HUES6 (cell line): Measurements from ENCODE around the gene COL27A1.

Experiments
- H3K27ac ChIP-seq: 2 replicates; pipeline ENCODE4 v1.7.0; 2013; ENCODE audit warnings: low read depth, mild to moderate bottlenecking, low read length, inconsistent platforms
- H3K27me3 ChIP-seq: 2 replicates; pipeline ENCODE4 v1.6.1; 2013; ENCODE audit warnings: low read length; ENCODE audit not compliant: control insufficient read depth, insufficient read depth
- H3K36me3 ChIP-seq: 2 replicates; pipeline ENCODE4 v1.6.1; 2013; ENCODE audit warnings: low read length; ENCODE audit not compliant: control insufficient read depth, insufficient read depth
- H3K4me1 ChIP-seq: 2 replicates; pipeline ENCODE4 v1.6.1; 2013; ENCODE audit warnings: low read length; ENCODE audit not compliant: control insufficient read depth, insufficient read depth
- H3K4me3 ChIP-seq: 2 replicates; pipeline ENCODE4 v1.5.1; 2013; ENCODE audit warnings: low read depth, low read length
- H3K9ac ChIP-seq: one replicate; pipeline ENCODE4 v1.6.1; 2013; ENCODE audit warnings: mild to moderate bottlenecking, low read length
- H3K9me3 ChIP-seq: 2 replicates; pipeline ENCODE4 v1.6.1; 2013; ENCODE audit warnings: low read depth, low read length; ENCODE audit not compliant: control insufficient read depth, insufficient read depth

COL27A1 gene

GRCh38 chr9:114164191-114164794, 9.0 kb downstream of the COL27A1 start:
- no peaks in the 10 kb centered on the region for H3K27me3 ChIP-seq
- peaks cover 14% of the 10 kb centered on the region for H3K36me3 ChIP-seq
- H3K4me3 ChIP-seq: no peak overlapping the region
- no peak overlapping the region for H3K9ac ChIP-seq
- H3K4me1 ChIP-seq: peaks cover 15% of the 10 kb centered on the region
- no peaks in the 10 kb centered on the region for H3K9me3 ChIP-seq
- H3K27ac ChIP-seq: no peak overlapping the region

- Histone ChIP-seq H3K4me3 (no peak overlapping the region), H3K9ac (no peak overlapping the region), H3K4me1 (peaks cover 18% of the 10 kb centered on the region)
Observed at GRCh38 chr9:114165407-114166102, 10.2 kb downstream of the COL27A1 start.

GRCh38 chr9:114166103-114166470, 10.8 kb downstream of the COL27A1 start:
- Histone ChIP-seq H3K4me1 (peaks cover 21% of the 10 kb centered on the region), H3K9ac (no peak overlapping the region), H3K27me3 (no peaks in the 10 kb centered on the region), H3K36me3 (peaks cover 18% of the 10 kb centered on the region), H3K9me3 (no peaks in the 10 kb centered on the region), H3K4me3 (no peak overlapping the region), H3K27ac (no peak overlapping the region)

More at GRCh38 chr9:114165407-114166102, 10.2 kb downstream of the COL27A1 start:
- no peaks in the 10 kb centered on the region for H3K27me3 ChIP-seq
- H3K9me3 ChIP-seq: no peaks in the 10 kb centered on the region
- peaks cover 16% of the 10 kb centered on the region for H3K36me3 ChIP-seq
- no peak overlapping the region for H3K27ac ChIP-seq

GRCh38 chr9:114166614-114167572, 11.6 kb downstream of the COL27A1 start:
- no peak overlapping the region for H3K4me3 ChIP-seq
- H3K36me3 ChIP-seq: peaks cover 18% of the 10 kb centered on the region
- H3K4me1 ChIP-seq: peaks cover 21% of the 10 kb centered on the region
- H3K27ac ChIP-seq: no peak overlapping the region
- H3K9me3 ChIP-seq: no peaks in the 10 kb centered on the region
- H3K9ac ChIP-seq: no peak overlapping the region
- no peaks in the 10 kb centered on the region for H3K27me3 ChIP-seq

- no peak overlapping the region for H3K27ac ChIP-seq
- H3K4me3 ChIP-seq: no peak overlapping the region
- no peaks in the 10 kb centered on the region for H3K27me3 ChIP-seq
- H3K4me1 ChIP-seq: peaks cover 21% of the 10 kb centered on the region
- H3K36me3 ChIP-seq: peaks cover 18% of the 10 kb centered on the region
- no peak overlapping the region for H3K9ac ChIP-seq
- no peaks in the 10 kb centered on the region for H3K9me3 ChIP-seq
Observed at GRCh38 chr9:114167591-114168091, 12.3 kb downstream of the COL27A1 start.

GRCh38 chr9:114168281-114169028, 13.1 kb downstream of the COL27A1 start:
- peaks cover 19% of the 10 kb centered on the region for H3K4me1 ChIP-seq
- no peaks in the 10 kb centered on the region for H3K27me3 ChIP-seq
- no peak overlapping the region for H3K27ac ChIP-seq
- no peak overlapping the region for H3K9ac ChIP-seq
- H3K4me3 ChIP-seq: no peak overlapping the region
- H3K9me3 ChIP-seq: no peaks in the 10 kb centered on the region
- peaks cover 18% of the 10 kb centered on the region for H3K36me3 ChIP-seq

GRCh38 chr9:114169029-114169951, 14.0 kb downstream of the COL27A1 start:
- no peak overlapping the region for H3K27ac ChIP-seq

GRCh38 chr9:114169952-114170770, 14.8 kb downstream of the COL27A1 start:
- Histone ChIP-seq H3K4me1 (peaks cover 21% of the 10 kb centered on the region; the same call in 1 of the 2 replicates), H3K9ac (no peak overlapping the region), H3K4me3 (no peak overlapping the region), H3K36me3 (peaks cover 18% of the 10 kb centered on the region), H3K9me3 (no peaks in the 10 kb centered on the region), H3K27me3 (no peaks in the 10 kb centered on the region), H3K27ac (no peak overlapping the region)

More at GRCh38 chr9:114169029-114169951, 14.0 kb downstream of the COL27A1 start:
- Histone ChIP-seq H3K9me3 (no peaks in the 10 kb centered on the region), H3K4me3 (no peak overlapping the region), H3K27me3 (no peaks in the 10 kb centered on the region), H3K9ac (no peak overlapping the region), H3K36me3 (peaks cover 18% of the 10 kb centered on the region), H3K4me1 (peaks cover 13% of the 10 kb centered on the region; the same call in 1 of the 2 replicates)

- H3K27ac ChIP-seq: no peak overlapping the region
- H3K4me3 ChIP-seq: no peak overlapping the region
- peaks cover 26% of the 10 kb centered on the region; the same call in 1 of the 2 replicates for H3K4me1 ChIP-seq
- peaks cover 18% of the 10 kb centered on the region for H3K36me3 ChIP-seq
- H3K27me3 ChIP-seq: no peaks in the 10 kb centered on the region
- no peak overlapping the region for H3K9ac ChIP-seq
- H3K9me3 ChIP-seq: no peaks in the 10 kb centered on the region
Observed at GRCh38 chr9:114170771-114171461, 15.6 kb downstream of the COL27A1 start.
